ENCODE measurements around the gene KLHDC4. TPM values are rescaled to one million over a fixed set of nuclear protein-coding genes. Genes with fewer than 3 reads are reported as not detected.
A peak's percentile ranks its signal among the peaks of the same experiment; 100 is the strongest.

Gene KLHDC4
- total and polyA plus RNA-seq, 9 of the 15 experiments (the other 6 are each of a cell fraction or from before 2014, with no cell fraction given), result 1.3 to 68.1 (median 32.8) TPM

DNA sequence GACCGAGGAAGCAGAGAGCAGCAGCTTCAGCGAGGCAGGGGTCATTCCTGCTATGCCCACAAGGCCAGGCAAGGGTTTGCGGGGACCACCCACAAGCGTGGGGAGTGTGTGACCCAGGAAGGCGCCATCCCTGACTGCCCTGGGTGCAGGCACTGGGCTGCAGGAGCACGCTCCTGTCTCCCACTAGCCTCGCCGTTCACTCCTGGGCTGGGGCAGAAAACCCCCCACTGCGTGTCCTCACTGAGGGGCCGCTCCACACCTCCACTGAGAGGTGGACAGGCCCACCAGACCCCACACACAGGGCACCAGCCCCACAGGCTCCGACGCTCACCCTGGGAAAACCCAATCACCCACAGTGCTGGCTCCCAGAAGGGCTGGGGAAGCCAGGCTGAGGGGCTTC is 56.1 kb downstream of the KLHDC4 start:
- no peak for ATAC-seq
- H3K4me3 ChIP-seq, result no peak overlapping the region
- intact Hi-C loops (cut with micrococcal nuclease) (no loop called here), in situ Hi-C loops (cut with MboI) (no loop called here)
- peaks cover 7% of the 10 kb centered on the region for H3K9me1 ChIP-seq (ENCODE audit: control insufficient read depth, insufficient read depth, low read length)
- 98% methylated on average over 9 of the region's 12 CpGs for WGBS (ENCODE audit: insufficient coverage, low coverage, missing lambda C conversion rate)
- no peak overlapping the region for H2AFZ ChIP-seq (ENCODE audit: low read depth, low read length)
- TF ChIP-seq ZEB2 (IDR thresholded peaks at IDR 0.05) (no peak), ZNF561 (CRISPR knock-in tag; conservative IDR thresholded peaks at IDR 0.05) (no peak), MAZ (CRISPR knock-in tag; conservative IDR thresholded peaks at IDR 0.05 in 1 of 2, IDR thresholded peaks at IDR 0.05 in 1 of 2) (no peak), ZFP30 (CRISPR knock-in tag; IDR thresholded peaks at IDR 0.05; ENCODE audit: borderline replicate concordance) (no peak), SMARCC2 (IDR thresholded peaks at IDR 0.05; ENCODE audit: low read depth) (no peak), ILF3 (IDR thresholded peaks at IDR 0.05; ENCODE audit: borderline replicate concordance) (no peak), ZNF75A (CRISPR knock-in tag; IDR thresholded peaks at IDR 0.05) (no peak), BRCA1 (IDR thresholded peaks at IDR 0.05) (no peak), BRCA1 (CRISPR knock-in tag; IDR thresholded peaks at IDR 0.05) (no peak)
- TF ChIP-seq, protein P1, sequence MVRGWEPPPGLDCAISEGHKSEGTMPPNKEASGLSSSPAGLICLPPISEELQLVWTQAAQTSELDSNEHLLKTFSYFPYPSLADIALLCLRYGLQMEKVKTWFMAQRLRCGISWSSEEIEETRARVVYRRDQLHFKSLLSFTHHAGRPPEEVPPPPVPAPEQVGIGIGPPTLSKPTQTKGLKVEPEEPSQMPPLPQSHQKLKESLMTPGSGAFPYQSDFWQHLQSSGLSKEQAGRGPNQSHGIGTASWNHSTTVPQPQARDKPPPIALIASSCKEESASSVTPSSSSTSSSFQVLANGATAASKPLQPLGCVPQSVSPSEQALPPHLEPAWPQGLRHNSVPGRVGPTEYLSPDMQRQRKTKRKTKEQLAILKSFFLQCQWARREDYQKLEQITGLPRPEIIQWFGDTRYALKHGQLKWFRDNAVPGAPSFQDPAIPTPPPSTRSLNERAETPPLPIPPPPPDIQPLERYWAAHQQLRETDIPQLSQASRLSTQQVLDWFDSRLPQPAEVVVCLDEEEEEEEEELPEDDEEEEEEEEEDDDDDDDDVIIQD (CRISPR knock-in tag; IDR thresholded peaks at IDR 0.05), result no peak
- no peaks in the 10 kb centered on the region for H3K27me3 ChIP-seq (ENCODE audit: control insufficient read depth in 2 of 2, insufficient read depth in 2 of 2, low read length in 2 of 2)
- H3K36me3 ChIP-seq (ENCODE audit: control insufficient read depth, insufficient read depth, low read length), result peaks cover 81% of the 10 kb centered on the region; the same call in 2 of the 3 replicates
- no peak overlapping the region for H3K27ac ChIP-seq (ENCODE audit: extremely low read depth, low read depth, low read length)
- no peaks in the 10 kb centered on the region for H3K9me3 ChIP-seq (replicated peaks; ENCODE audit: control insufficient read depth, insufficient read depth, low read depth, low read length)
- no peak for FAIRE-seq
- H4K20me1 ChIP-seq (replicated peaks; ENCODE audit: control insufficient read depth, insufficient read depth, low read length), result no peaks in the 10 kb centered on the region; the same call in 1 of the 2 replicates
- no peak overlapping the region for H3K4me2 ChIP-seq (ENCODE audit: insufficient read depth, low read length)
- H3K9ac ChIP-seq (ENCODE audit: insufficient read depth in 1 of 2, low read depth in 2 of 2, low read length in 2 of 2), result peak overlapping the region in 1 of 2 experiments; percentile 17; a peak in 1 of 4 replicates
- H3K4me1 ChIP-seq (replicated peaks in 1 of 2; ENCODE audit: control insufficient read depth in 2 of 2, insufficient read depth in 2 of 2, low read length in 2 of 2), result peaks cover 0 to 25% of the 10 kb centered on the region in 2 experiments; a peak in 2 of 5 replicates
- BruUV-seq (replicated peaks), result no TSS peak
- H3K79me2 ChIP-seq (ENCODE audit: control insufficient read depth, insufficient read depth, low read length), result no peaks in the 10 kb centered on the region
- POLR2A ChIA-PET, result interaction anchor here (0.7 to 2.1 kb wide), 3 partner anchors 11 to 86 kb away, joined by 3 to 4 read pairs (median 3); no protein-coding TSS in a partner anchor
- CTCF ChIA-PET (ENCODE audit: low intra/inter-chr PET ratio), result no interaction called here
- no peak for DNase-seq (ENCODE audit: extremely low read depth in 1 of 4, low spot score in 3 of 4)
